H1 (cell line): ENCODE measurements around the gene NYAP2.

ENCODE experiments used
- GTF2F1 ChIP-seq: IDR thresholded peaks from 2 replicates; pipeline ENCODE4 v1.6.1; 2012; ENCODE audit warnings: low read depth, low read length, improper control_type of control experiment, borderline replicate concordance
- MAFK ChIP-seq: IDR thresholded peaks from 2 replicates; pipeline ENCODE4 v1.6.1; 2012; ENCODE audit warnings: low read depth, mild to moderate bottlenecking, improper control_type of control experiment, low read length
- POLR2A ChIP-seq, 2 experiments: IDR thresholded peaks; 1 replicate in 1 of 2; 2 replicates in 1 of 2; pipeline ENCODE4 v1.6.1; 2011; ENCODE audit warnings: low read depth in 2 of 2, low read length in 2 of 2, mild to moderate bottlenecking in 2 of 2; ENCODE audit errors: control extremely low read depth in 1 of 2
- SP2 ChIP-seq: IDR thresholded peaks from 2 replicates; pipeline ENCODE4 v1.6.1; 2012; ENCODE audit warnings: mild to moderate bottlenecking, low read length, inconsistent platforms
- TAF7 ChIP-seq: optimal IDR thresholded peaks from 2 replicates; pipeline ENCODE3; 2011; ENCODE audit warnings: low read depth, mild to moderate bottlenecking, inconsistent platforms, low read length, moderate library complexity, borderline replicate concordance
- TF ChIP-seq, protein P1 (sequence below), 3 experiments: IDR thresholded peaks; 1 replicate in 2 of 3; 2 replicates in 1 of 3; pipeline versions ENCODE4 v1.5.1 to v1.6.1; 2011; ENCODE audit warnings: low read length in 3 of 3, mild to moderate bottlenecking in 3 of 3, inconsistent platforms in 2 of 3, low read depth in 1 of 3, moderate library complexity in 1 of 3; ENCODE audit not compliant: insufficient read depth in 1 of 3; ENCODE audit errors: control extremely low read depth in 1 of 3

DNA sequence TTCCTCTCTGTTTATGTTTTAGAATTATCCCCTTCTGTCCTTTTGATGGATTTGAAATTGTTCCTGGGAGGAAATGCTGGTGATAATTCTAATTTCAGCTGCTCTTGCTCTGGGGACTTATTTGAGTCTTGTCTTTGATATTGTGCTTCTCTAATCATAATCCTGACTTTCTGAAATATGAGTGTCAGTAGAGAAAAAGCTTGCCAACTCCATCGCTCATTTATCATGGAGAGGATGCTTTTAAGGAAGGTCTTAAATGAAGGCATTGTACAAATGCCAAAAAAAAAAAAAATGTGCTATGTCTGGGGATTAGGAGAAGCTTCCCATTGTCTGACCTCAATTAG, 159.5 kb downstream of the NYAP2 start:
- TF ChIP-seq SP2 (no peak), POLR2A (IDR thresholded peaks at IDR 0.05; ENCODE audit: control extremely low read depth in 1 of 2, low read depth in 2 of 2, low read length in 2 of 2) (no peak), MAFK (no peak), GTF2F1 (no peak), TAF7 (no peak)
- TF ChIP-seq, protein P1, sequence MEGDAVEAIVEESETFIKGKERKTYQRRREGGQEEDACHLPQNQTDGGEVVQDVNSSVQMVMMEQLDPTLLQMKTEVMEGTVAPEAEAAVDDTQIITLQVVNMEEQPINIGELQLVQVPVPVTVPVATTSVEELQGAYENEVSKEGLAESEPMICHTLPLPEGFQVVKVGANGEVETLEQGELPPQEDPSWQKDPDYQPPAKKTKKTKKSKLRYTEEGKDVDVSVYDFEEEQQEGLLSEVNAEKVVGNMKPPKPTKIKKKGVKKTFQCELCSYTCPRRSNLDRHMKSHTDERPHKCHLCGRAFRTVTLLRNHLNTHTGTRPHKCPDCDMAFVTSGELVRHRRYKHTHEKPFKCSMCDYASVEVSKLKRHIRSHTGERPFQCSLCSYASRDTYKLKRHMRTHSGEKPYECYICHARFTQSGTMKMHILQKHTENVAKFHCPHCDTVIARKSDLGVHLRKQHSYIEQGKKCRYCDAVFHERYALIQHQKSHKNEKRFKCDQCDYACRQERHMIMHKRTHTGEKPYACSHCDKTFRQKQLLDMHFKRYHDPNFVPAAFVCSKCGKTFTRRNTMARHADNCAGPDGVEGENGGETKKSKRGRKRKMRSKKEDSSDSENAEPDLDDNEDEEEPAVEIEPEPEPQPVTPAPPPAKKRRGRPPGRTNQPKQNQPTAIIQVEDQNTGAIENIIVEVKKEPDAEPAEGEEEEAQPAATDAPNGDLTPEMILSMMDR (IDR thresholded peaks at IDR 0.05; ENCODE audit: control extremely low read depth in 1 of 3, insufficient read depth in 1 of 3, low read depth in 1 of 3, low read length in 3 of 3) = no peak
